Nephron (organoid): ENCODE data around the gene SHISA6.
A peak's percentile ranks its signal among the peaks of the same experiment; 100 is the strongest.

Experiments used
- H3K27ac Mint-ChIP-seq, 3 experiments: 2 replicates each; pipeline ENCODE4 v1.8.0; 2020; ENCODE audit warnings: mixed read lengths in 3 of 3, mild to moderate bottlenecking in 2 of 3, moderate library complexity in 1 of 3
- H3K27me3 Mint-ChIP-seq: 2 replicates; pipeline ENCODE4 v1.8.0; 2021; ENCODE audit warnings: low read depth, mild to moderate bottlenecking, moderate library complexity, mixed read lengths
- H3K36me3 Mint-ChIP-seq: 2 replicates; pipeline ENCODE4 v1.8.0; 2020; ENCODE audit warnings: low read depth, mixed read lengths
- H3K4me1 Mint-ChIP-seq: 2 replicates; pipeline ENCODE4 v1.8.0; 2020; ENCODE audit warnings: mixed read lengths
- H3K4me3 Mint-ChIP-seq, 3 experiments: 2 replicates each; pipeline ENCODE4 v1.8.0; 2020; ENCODE audit warnings: mild to moderate bottlenecking in 3 of 3, mixed read lengths in 3 of 3, moderate library complexity in 2 of 3
- H3K9me3 Mint-ChIP-seq: 2 replicates; pipeline ENCODE4 v1.8.0; 2020; ENCODE audit warnings: mixed read lengths
- TF ChIP-seq, protein P1 (sequence below), 3 experiments: fragments of 200-600 bp; sonication (generic); IDR thresholded peaks; one replicate each; pipeline ENCODE4 v1.5.0; 2021; ENCODE audit warnings: antibody characterized with exemption in 3 of 3; ENCODE audit not compliant: unreplicated experiment in 3 of 3

The SHISA6 gene

DNA sequence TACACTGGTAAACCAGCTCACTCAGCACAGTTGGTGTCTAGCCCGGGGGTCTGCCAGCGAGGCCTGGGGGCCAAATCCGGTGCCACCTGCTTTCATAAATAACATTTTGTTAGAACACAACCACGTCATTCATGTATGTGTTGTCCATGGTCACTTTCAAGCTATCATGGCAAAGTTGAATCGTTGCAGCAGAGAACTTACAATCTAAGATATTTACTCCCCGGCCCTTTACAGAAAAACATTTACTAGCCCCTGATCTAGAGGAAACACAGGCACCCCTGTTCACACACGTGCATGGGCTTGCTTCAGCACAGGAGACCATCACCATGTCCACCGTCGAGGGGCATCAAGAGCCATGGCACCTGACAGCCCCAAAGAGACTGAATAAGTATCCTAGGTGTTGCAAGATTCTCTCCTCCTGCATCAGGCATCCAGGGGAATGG lies 245.9 kb downstream of the SHISA6 start:
- no peaks in the 10 kb centered on the region for H3K9me3 Mint-ChIP-seq
- H3K4me1 Mint-ChIP-seq, result peaks cover 50% of the 10 kb centered on the region
- H3K36me3 Mint-ChIP-seq, result no peaks in the 10 kb centered on the region

DNA sequence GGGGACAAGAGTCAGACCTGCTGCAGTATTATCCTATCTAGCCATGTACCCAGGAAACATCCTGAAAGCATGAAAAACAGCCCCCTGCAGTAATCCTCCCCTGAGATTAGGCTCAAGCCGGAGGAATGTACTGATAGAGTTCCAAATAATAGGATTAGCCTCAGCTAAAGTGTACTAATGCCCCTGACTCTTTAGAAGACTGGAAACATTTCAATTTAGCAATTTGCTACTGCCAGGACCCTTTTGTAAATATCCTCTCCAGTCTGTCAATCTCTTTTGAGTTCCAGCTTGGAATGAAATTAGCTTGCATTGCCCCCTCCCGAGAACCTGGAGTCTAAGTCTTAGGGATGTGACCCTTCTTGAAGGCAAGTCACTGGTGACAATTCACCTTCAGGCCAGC lies 246.5 kb downstream of the SHISA6 start:
- Mint-ChIP-seq H3K4me1 (peaks cover 50% of the 10 kb centered on the region), H3K36me3 (no peaks in the 10 kb centered on the region), H3K9me3 (no peaks in the 10 kb centered on the region), H3K4me3 (no peak overlapping the region), H3K27ac (no peak overlapping the region), H3K27me3 (peaks cover 11% of the 10 kb centered on the region)
- TF ChIP-seq, protein P1, sequence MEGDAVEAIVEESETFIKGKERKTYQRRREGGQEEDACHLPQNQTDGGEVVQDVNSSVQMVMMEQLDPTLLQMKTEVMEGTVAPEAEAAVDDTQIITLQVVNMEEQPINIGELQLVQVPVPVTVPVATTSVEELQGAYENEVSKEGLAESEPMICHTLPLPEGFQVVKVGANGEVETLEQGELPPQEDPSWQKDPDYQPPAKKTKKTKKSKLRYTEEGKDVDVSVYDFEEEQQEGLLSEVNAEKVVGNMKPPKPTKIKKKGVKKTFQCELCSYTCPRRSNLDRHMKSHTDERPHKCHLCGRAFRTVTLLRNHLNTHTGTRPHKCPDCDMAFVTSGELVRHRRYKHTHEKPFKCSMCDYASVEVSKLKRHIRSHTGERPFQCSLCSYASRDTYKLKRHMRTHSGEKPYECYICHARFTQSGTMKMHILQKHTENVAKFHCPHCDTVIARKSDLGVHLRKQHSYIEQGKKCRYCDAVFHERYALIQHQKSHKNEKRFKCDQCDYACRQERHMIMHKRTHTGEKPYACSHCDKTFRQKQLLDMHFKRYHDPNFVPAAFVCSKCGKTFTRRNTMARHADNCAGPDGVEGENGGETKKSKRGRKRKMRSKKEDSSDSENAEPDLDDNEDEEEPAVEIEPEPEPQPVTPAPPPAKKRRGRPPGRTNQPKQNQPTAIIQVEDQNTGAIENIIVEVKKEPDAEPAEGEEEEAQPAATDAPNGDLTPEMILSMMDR (IDR thresholded peaks at IDR 0.05; ENCODE audit: unreplicated experiment in 3 of 3), result no peak

More for the DNA sequence above, 245.9 kb downstream of the SHISA6 start:
- peak overlapping the region; percentile 42 to 71 (median 59) for H3K27ac Mint-ChIP-seq
- H3K27me3 Mint-ChIP-seq, result peaks cover 11% of the 10 kb centered on the region
- TF ChIP-seq, protein P1 (IDR thresholded peaks at IDR 0.05; ENCODE audit: unreplicated experiment in 3 of 3), result no peak
- H3K4me3 Mint-ChIP-seq, result peak overlapping the region in 1 of 3 experiments; percentile 25

DNA sequence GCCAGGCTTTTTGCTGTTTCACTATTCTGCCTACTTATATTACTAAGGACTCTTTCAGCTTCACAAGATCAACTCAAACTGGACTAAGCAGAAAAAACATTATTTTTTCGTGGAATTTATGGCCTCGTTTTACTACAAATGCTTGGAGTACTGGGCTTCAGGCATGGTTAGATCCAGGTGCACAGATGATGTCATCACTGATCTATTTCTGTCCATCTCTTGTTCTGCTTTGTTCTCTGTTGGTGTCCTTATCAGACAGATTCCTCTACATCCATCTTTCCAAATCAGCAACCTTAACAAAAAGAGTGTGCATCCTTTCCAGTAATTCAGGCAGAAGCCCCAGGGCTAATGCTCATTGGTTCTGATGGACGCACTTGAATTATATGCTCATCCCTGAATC lies 247.4 kb downstream of the SHISA6 start:
- H3K27ac Mint-ChIP-seq, result no peak overlapping the region
- TF ChIP-seq, protein P1 (IDR thresholded peaks at IDR 0.05; ENCODE audit: unreplicated experiment in 3 of 3), result no peak
- peaks cover 50% of the 10 kb centered on the region for H3K4me1 Mint-ChIP-seq
- H3K4me3 Mint-ChIP-seq, result no peak overlapping the region
- peaks cover 15% of the 10 kb centered on the region for H3K27me3 Mint-ChIP-seq
- H3K9me3 Mint-ChIP-seq, result no peaks in the 10 kb centered on the region
- H3K36me3 Mint-ChIP-seq, result no peaks in the 10 kb centered on the region

DNA sequence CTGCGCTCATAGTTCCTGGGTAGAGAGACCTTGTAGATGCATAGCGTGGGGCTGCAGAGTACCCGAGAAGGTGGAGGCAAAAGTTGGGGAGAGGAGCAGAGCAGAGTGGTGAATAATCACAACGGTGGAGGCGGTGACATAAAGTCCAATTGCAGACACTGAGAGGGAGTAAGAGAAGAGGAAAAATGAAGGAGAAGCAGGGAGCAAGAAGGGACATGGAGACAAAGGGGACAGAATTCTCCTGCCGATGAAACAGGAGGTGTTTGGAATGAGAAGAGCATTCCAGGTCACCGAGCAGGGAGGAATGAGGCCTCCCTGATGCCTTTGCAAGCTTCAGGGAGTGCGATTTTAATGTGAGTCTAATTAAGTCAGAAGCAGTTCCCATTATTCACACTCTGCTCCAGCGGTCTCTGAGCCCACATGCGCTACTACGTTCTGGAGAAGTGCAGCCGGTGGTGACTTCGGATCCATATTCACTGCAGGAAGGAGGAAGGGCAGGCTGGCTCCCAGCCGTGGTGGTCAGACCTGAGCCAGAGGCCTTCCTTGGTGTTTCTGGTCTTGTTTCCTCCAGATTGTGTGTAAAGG lies 249.2 kb downstream of the SHISA6 start:
- no peaks in the 10 kb centered on the region for H3K36me3 Mint-ChIP-seq
- H3K9me3 Mint-ChIP-seq, result no peaks in the 10 kb centered on the region
- H3K27me3 Mint-ChIP-seq, result peaks cover 23% of the 10 kb centered on the region
- H3K4me1 Mint-ChIP-seq, result peaks cover 60% of the 10 kb centered on the region
- TF ChIP-seq, protein P1 (IDR thresholded peaks at IDR 0.05; ENCODE audit: unreplicated experiment in 3 of 3), result no peak
- no peak overlapping the region for H3K4me3 Mint-ChIP-seq
- H3K27ac Mint-ChIP-seq, result peak overlapping the region in 2 of 3 experiments; percentile 12 to 34

DNA sequence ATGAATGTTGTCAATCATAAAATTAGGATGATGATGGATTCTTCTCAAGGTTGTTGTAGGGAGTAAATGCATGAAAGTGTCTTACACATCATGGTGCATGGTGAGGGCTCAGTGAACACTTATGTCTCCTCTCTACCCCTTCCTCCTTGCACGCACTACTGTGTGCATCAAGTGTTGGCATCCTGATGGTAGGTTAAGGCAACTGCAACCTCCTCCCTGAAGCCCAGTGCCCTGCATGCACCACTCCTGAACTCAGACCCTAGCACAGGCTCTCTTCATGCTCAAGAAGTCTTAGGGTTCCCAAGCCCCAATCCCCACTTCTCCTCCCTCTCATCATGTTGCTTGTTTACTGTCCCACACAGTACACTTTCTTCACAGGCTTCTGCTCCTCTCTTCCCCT lies 251.5 kb downstream of the SHISA6 start:
- peaks cover 37% of the 10 kb centered on the region for H3K27me3 Mint-ChIP-seq
- TF ChIP-seq, protein P1 (IDR thresholded peaks at IDR 0.05; ENCODE audit: unreplicated experiment in 3 of 3), result no peak
- H3K4me3 Mint-ChIP-seq, result no peak overlapping the region
- peaks cover 3% of the 10 kb centered on the region for H3K9me3 Mint-ChIP-seq
- H3K4me1 Mint-ChIP-seq, result peaks cover 46% of the 10 kb centered on the region
- no peaks in the 10 kb centered on the region for H3K36me3 Mint-ChIP-seq
- no peak overlapping the region for H3K27ac Mint-ChIP-seq

DNA sequence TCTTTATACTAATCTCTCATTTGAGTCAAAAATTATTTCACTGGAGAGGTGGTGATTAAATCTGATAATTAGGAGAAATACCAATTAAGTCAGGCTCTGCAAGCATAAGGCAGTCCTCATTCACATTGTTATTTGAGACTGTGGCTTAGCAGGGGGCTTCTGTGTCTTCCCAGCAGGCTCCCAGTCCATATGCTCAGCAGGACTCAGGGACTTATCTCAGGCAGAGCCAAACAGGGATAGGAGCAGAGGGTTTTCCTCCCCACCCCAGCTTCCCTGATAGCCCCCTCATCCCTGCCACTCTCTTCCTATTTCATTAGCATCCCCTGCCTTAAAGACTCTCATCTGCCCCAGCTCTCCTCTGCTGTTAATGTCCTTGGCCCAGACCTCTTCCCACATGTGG lies 252.9 kb downstream of the SHISA6 start:
- H3K4me1 Mint-ChIP-seq, result peaks cover 38% of the 10 kb centered on the region
- peaks cover 49% of the 10 kb centered on the region for H3K27me3 Mint-ChIP-seq
- TF ChIP-seq, protein P1 (IDR thresholded peaks at IDR 0.05; ENCODE audit: unreplicated experiment in 3 of 3), result no peak
- no peak overlapping the region for H3K4me3 Mint-ChIP-seq
- H3K9me3 Mint-ChIP-seq, result peaks cover 3% of the 10 kb centered on the region
- no peaks in the 10 kb centered on the region for H3K36me3 Mint-ChIP-seq
- no peak overlapping the region for H3K27ac Mint-ChIP-seq
